Measurements from ENCODE around the gene GLI2. TPM values are rescaled to one million over a fixed set of nuclear protein-coding genes. Genes with fewer than 3 reads are reported as not detected.

Gene GLI2
- total and polyA plus RNA-seq, 2 experiments from 2014 or later = 53.6 to 57.0 TPM

GRCh38 chr2:120709608-120710041, 26.0 kb upstream of the GLI2 start:
- H3K27ac Mint-ChIP-seq = peak overlapping the region; percentile 88
- H3K27ac ChIP-seq (ENCODE audit: low read depth) = peak overlapping the region; percentile 85
- H3K27me3 ChIP-seq (ENCODE audit: insufficient read depth) = peaks cover 22% of the 10 kb centered on the region; the same call in 1 of the 2 replicates
- peak overlapping the region; percentile 42; the same call in 2 of the 3 replicates for H3K4me3 Mint-ChIP-seq
- no peaks in the 10 kb centered on the region for H4K20me1 ChIP-seq (replicated peaks; ENCODE audit: insufficient read depth)
- no peaks in the 10 kb centered on the region for H3K79me2 ChIP-seq (replicated peaks; ENCODE audit: insufficient read depth)
- H3K4me1 Mint-ChIP-seq = peaks cover 68% of the 10 kb centered on the region
- peak overlapping the region; percentile 5; the same call in 1 of the 2 replicates for H3K4me3 ChIP-seq
- H3K36me3 ChIP-seq (ENCODE audit: insufficient read depth) = no peaks in the 10 kb centered on the region; the same call in 1 of the 2 replicates
- peak; percentile 94 for DNase-seq (ENCODE audit: low spot score)
- H3K27me3 Mint-ChIP-seq (ENCODE audit: insufficient read depth, low read depth, poor library complexity) = peaks cover 37% of the 10 kb centered on the region
- H2AFZ ChIP-seq = no peak overlapping the region
- peaks cover 64% of the 10 kb centered on the region for H3K4me1 ChIP-seq (ENCODE audit: insufficient read depth)
- TF ChIP-seq REST (IDR thresholded peaks at IDR 0.05; ENCODE audit: unreplicated experiment) = no peak
- no peak for TF ChIP-seq POLR2AphosphoS5 (IDR thresholded peaks at IDR 0.05; ENCODE audit: low read depth)
- no peak for TF ChIP-seq ZNF331 (CRISPR knock-in tag; IDR thresholded peaks at IDR 0.05; ENCODE audit: low read depth)
- TF ChIP-seq STAT1 (IDR thresholded peaks at IDR 0.05; ENCODE audit: unreplicated experiment) = no peak
- TF ChIP-seq EZH2 (IDR thresholded peaks at IDR 0.05; ENCODE audit: low read depth, unreplicated experiment) = no peak
- peak; percentile 80 for TF ChIP-seq CREB1 (CRISPR knock-in tag; IDR thresholded peaks at IDR 0.05; ENCODE audit: low read depth)
- no peak; the same call in none of the 2 replicates for TF ChIP-seq NANOG (IDR thresholded peaks at IDR 0.05; ENCODE audit: borderline replicate concordance)
- TF ChIP-seq ZNF114 (CRISPR knock-in tag; IDR thresholded peaks at IDR 0.05) = no peak
- TF ChIP-seq ZNF462 (CRISPR knock-in tag; IDR thresholded peaks at IDR 0.05) = peak; percentile 88
- TF ChIP-seq ETS1 (IDR thresholded peaks at IDR 0.05) = peak; percentile 30; the same call in 1 of the 2 replicates
- no peak for TF ChIP-seq EZH2phosphoT487 (IDR thresholded peaks at IDR 0.05; ENCODE audit: unreplicated experiment)
- TF ChIP-seq JUNB (IDR thresholded peaks at IDR 0.05; ENCODE audit: unreplicated experiment) = no peak
- TF ChIP-seq CTCF (conservative IDR thresholded peaks at IDR 0.05; ENCODE audit: low read depth in 2 of 2) = no peak
- peaks cover 31% of the 10 kb centered on the region for H3F3A ChIP-seq (replicated peaks; ENCODE audit: low read depth)
- peak; percentile 82 for ATAC-seq
- peak overlapping the region; percentile 26; the same call in 1 of the 2 replicates for H3K4me2 ChIP-seq
- no peaks in the 10 kb centered on the region for H3K9me3 Mint-ChIP-seq
- H3K36me3 Mint-ChIP-seq (ENCODE audit: low read depth) = no peaks in the 10 kb centered on the region
- H3K9me2 ChIP-seq (ENCODE audit: insufficient read depth) = 0 out of 2 replicates have a peak, but pooled peaks cover 5% of the 10 kb centered on the region
